Prostate gland (tissue), 2 donors: Measurements from ENCODE around the gene GAD1. TPM values are rescaled to one million over a fixed set of nuclear protein-coding genes. Genes with fewer than 3 reads are reported as not detected.

Source experiments
- DNase-seq: peaks from one replicate; pipeline ENCODE4 v3.0.0-alpha.2; 2019; ENCODE audit warnings: low spot score
- H3K27ac ChIP-seq, 2 donors: fragments of 200-600 bp; sonication (generic); 2 replicates each; pipeline ENCODE4 v1.5.1; 2017 to 2019
- H3K27me3 ChIP-seq: fragments of 200-600 bp; sonication (generic); replicated peaks from 2 replicates; pipeline ENCODE4 v1.5.1; 2019; ENCODE audit not compliant: insufficient read depth
- H3K36me3 ChIP-seq, 2 donors: fragments of 200-600 bp; sonication (generic); 1 replicate in 1 of 2; 2 replicates in 1 of 2; pipeline versions ENCODE4 v1.5.1 to v1.8.1; 2017 to 2019
- H3K4me1 ChIP-seq: fragments of 200-600 bp; sonication (generic); replicated peaks from 2 replicates; pipeline ENCODE4 v1.5.1; 2019
- H3K4me3 ChIP-seq, 2 donors: fragments of 200-600 bp; sonication (generic); 2 replicates each; pipeline ENCODE4 v1.5.1; 2017 to 2019
- H3K9me3 ChIP-seq: fragments of 200-600 bp; sonication (generic); 2 replicates; pipeline ENCODE4 v1.5.1; 2017
- CTCF ChIP-seq, 4 experiments: fragments of 200-600 bp in 2 of 4; fragments of 450-650 bp in 2 of 4; sonication (generic) in 2 of 4; IDR thresholded peaks; 1 replicate in 3 of 4; 2 replicates in 1 of 4; pipeline ENCODE4 v1.5.1; 2016 to 2019; ENCODE audit warnings: antibody characterized with exemption in 4 of 4, mild to moderate bottlenecking in 2 of 4, moderate library complexity in 2 of 4
- POLR2A ChIP-seq: fragments of 450-650 bp; IDR thresholded peaks from one replicate; pipeline ENCODE4 v1.6.1; 2016; ENCODE audit warnings: antibody characterized with exemption, mild to moderate bottlenecking
- POLR2AphosphoS5 ChIP-seq: sonication (generic); formaldehyde crosslinking; IDR thresholded peaks from one replicate; pipeline ENCODE4 v1.6.1; 2017; ENCODE audit warnings: antibody characterized with exemption
- WGBS: methylation state at CpG from one replicate; pipeline ENCODE4 v1.1.5; 2018; 5-methylcytosine and 5-hydroxymethylcytosine counted together
- intact Hi-C: fragments of 100-400 bp; cut with DNase I; formaldehyde crosslinking; loops from one replicate; pipeline ENCODE4 v1.14.2; 2022
- total RNA-seq, 2 donors: library from RNA; depleted of rRNA; stranded (reverse); fragments of >200 nt; gene quantifications; one replicate each; pipeline ENCODE4 v1.1.0, GENCODE V29; 2016

Gene GAD1
- total RNA-seq, 2 donors from 2014 or later: 2.9 to 16.7 TPM

GRCh38 chr2:170820757-170821530, 4.3 kb downstream of the GAD1 start:
- Histone ChIP-seq H3K4me3 (no peak overlapping the region), H3K27ac (no peak overlapping the region), H3K9me3 (no peaks in the 10 kb centered on the region), H3K27me3 (peaks cover 41% of the 10 kb centered on the region), H3K4me1 (peaks cover 26% of the 10 kb centered on the region), H3K36me3 (no peaks in the 10 kb centered on the region)
- intact Hi-C loops: no loop called here
- TF ChIP-seq POLR2A (no peak), CTCF (IDR thresholded peaks at IDR 0.05) (no peak), POLR2AphosphoS5 (no peak)
- DNase-seq: no peak
- 32% methylated on average over 18 of the region's 18 CpGs for WGBS

- H3K4me1 ChIP-seq: peaks cover 19% of the 10 kb centered on the region
- no peak for TF ChIP-seq POLR2AphosphoS5
- TF ChIP-seq POLR2A: no peak
- no peaks in the 10 kb centered on the region for H3K36me3 ChIP-seq
- WGBS: 24% methylated on average over 40 of the region's 40 CpGs
- no peak for DNase-seq
- intact Hi-C loops: no loop called here
- H3K27ac ChIP-seq: no peak overlapping the region
- no peaks in the 10 kb centered on the region for H3K9me3 ChIP-seq
- peaks cover 41% of the 10 kb centered on the region for H3K27me3 ChIP-seq
- H3K4me3 ChIP-seq: no peak overlapping the region
Observed at GRCh38 chr2:170821531-170822289, 5.0 kb downstream of the GAD1 start.

DNA sequence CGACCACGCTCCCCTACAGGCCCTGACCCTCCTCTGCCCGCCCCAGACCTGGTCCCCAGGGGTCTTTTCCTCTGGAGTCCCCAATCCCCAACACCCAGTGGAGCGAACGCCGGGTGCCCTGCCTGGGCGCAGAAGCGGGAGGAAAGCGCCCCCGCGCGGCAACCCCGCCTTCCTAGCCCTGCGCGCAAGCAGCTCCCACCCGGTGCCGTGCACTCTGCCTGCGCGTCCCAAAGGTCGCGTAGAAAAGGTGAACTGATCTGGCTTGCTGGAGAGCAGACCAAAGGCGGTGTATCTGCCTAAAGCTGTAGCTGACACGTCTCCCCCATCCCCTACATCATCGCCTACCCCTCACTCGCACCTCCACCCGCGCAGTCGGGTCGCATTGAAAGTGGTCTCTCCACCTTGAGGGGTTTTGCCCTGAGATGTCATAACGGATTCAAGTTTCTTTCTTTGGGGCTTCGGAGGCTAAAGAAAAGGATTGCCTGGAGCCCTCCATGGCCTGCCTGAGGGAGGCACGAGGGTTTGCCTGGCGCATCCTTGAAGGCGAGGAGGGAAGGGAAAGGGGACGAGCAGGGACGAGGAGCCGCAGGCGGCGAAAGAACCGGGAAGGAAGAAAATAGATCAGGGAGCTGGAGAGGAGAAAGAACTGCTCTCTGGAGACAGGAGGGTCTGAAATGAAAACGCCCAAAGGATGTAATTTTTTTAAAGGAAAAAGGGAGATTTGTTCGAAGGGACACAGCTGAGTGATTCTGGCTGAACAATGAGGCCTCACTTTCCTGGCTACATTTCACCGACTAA, 5.8 kb downstream of the GAD1 start:
- no peak overlapping the region for H3K4me3 ChIP-seq
- peaks cover 41% of the 10 kb centered on the region for H3K27me3 ChIP-seq
- H3K36me3 ChIP-seq: no peaks in the 10 kb centered on the region
- TF ChIP-seq POLR2AphosphoS5: no peak
- no peak for TF ChIP-seq POLR2A
- TF ChIP-seq CTCF (IDR thresholded peaks at IDR 0.05): no peak
- DNase-seq: no peak
- no peaks in the 10 kb centered on the region for H3K9me3 ChIP-seq
- no peak overlapping the region for H3K27ac ChIP-seq
- 33% methylated on average over 43 of the region's 43 CpGs for WGBS
- intact Hi-C loops: no loop called here
- peaks cover 13% of the 10 kb centered on the region for H3K4me1 ChIP-seq

DNA sequence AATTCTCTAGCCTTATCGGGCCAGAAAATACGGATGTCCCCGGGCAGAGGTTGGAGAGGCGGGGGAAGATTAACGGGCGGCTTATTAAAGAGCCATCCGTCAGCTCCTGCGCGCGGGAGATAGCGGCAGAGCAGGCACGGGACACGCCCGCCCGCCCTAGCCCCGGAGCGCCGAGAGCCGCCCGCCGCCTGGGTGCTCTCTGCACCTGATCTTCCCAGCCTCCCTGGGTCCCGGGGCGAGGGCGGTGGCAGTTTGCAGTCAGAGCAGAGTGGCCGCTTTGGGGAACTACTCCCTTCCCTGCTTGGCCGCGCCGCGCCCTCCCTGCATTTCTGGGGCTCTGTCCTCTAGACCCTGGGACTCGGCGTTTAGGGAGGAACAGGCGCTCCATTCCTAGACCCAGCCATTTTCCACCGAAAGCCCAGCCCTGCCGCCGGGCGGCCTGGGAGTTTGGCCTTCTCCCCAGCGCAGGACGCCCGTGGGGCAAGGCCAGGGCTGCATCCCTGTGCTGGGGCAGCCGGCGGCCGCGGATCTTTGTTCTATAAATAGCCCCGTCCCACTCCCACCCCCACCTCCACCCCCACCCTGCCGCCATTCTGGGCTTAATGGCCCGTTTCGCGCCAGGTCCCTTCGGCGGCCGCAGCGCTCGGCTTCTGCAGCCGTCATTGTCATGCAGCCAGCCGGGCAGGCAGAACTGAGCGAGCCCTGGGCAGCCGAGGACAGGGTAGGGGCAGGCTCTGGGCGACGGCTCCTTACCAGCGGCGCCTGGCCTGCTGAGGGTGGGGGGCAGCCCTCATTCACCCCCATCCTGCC, 6.6 kb downstream of the GAD1 start:
- H3K4me3 ChIP-seq: no peak overlapping the region
- no peaks in the 10 kb centered on the region for H3K9me3 ChIP-seq
- H3K36me3 ChIP-seq: no peaks in the 10 kb centered on the region
- intact Hi-C loops: no loop called here
- TF ChIP-seq POLR2AphosphoS5 (no peak), POLR2A (no peak), CTCF (IDR thresholded peaks at IDR 0.05) (no peak)
- H3K27me3 ChIP-seq: peaks cover 37% of the 10 kb centered on the region
- H3K4me1 ChIP-seq: peaks cover 5% of the 10 kb centered on the region
- WGBS: 10% methylated on average over 45 of the region's 61 CpGs
- H3K27ac ChIP-seq: no peak overlapping the region
- no peak for DNase-seq
